ENCODE results near the gene MLLT1. TPM values are rescaled to one million over a fixed set of nuclear protein-coding genes. Genes with fewer than 3 reads are reported as not detected.

MLLT1 gene
- total and polyA plus RNA-seq, 10 of the 15 experiments (the other 5 are each of a cell fraction or from before 2014, with no cell fraction given) = 0.16 to 61.1 (median 8.5) TPM

DNA sequence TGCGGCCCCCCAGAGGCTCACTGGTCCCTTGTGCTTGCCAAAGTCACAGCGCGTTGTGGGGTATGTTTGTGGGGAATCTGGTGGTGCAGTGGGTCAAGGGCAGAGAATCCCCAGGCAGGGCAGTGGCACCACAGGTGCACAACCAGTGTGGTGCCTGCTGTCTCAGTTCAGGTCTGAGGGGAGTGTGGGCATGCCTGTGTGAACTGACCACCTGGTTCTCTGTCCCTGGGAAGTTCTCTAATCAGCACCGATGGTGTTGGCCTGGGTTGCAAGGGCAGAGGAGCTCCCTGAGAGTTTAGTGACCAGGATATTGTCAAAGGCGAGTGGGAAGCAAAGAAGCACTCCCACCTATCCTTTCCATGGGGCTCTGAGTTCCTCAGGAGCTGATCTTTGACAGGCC lies 106.6 kb downstream of the MLLT1 start:
- Histone ChIP-seq H3K4me2 (ENCODE audit: control insufficient read depth, insufficient read depth) (no peak overlapping the region), H3K9me3 (replicated peaks; ENCODE audit: control insufficient read depth, insufficient read depth, low read length) (no peaks in the 10 kb centered on the region), H3K79me2 (ENCODE audit: control insufficient read depth, insufficient read depth, low read length) (no peaks in the 10 kb centered on the region), H3K4me1 (ENCODE audit: control insufficient read depth, insufficient read depth, low read length) (no peaks in the 10 kb centered on the region), H3K27me3 (replicated peaks in 1 of 2; ENCODE audit: control insufficient read depth in 2 of 2, insufficient read depth in 2 of 2, low read length in 1 of 2) (peaks cover 0 to 2% of the 10 kb centered on the region in 2 experiments; a peak in 1 of 4 replicates), H2AFZ (ENCODE audit: control insufficient read depth, low read depth, low read length) (no peak overlapping the region), H3K36me3 (ENCODE audit: control insufficient read depth in 2 of 2, insufficient read depth in 2 of 2, low read length in 1 of 2) (no peaks in the 10 kb centered on the region), H3K9ac (ENCODE audit: control insufficient read depth, insufficient read depth, low read length) (no peak overlapping the region), H4K20me1 (ENCODE audit: control insufficient read depth, insufficient read depth) (no peaks in the 10 kb centered on the region), H3K4me3 (no peak overlapping the region), H3K27ac (ENCODE audit: control insufficient read depth, insufficient read depth) (no peak overlapping the region)
- WGBS (ENCODE audit: insufficient coverage, insufficient replicate concordance, low lambda C conversion rate, missing lambda C conversion rate) = 40% methylated on average over 5 of the region's 5 CpGs
- ChIA-PET RAD21 (ENCODE audit: unreplicated experiment) (no interaction called here), SMC1A (ENCODE audit: uncharacterized antibody, unreplicated experiment) (no interaction called here), POLR2A (no interaction called here), CTCF (no interaction called here)
- in situ Hi-C loops (cut with MboI) = no loop called here
- FAIRE-seq (no peak), DNase-seq (ENCODE audit: low read depth, low spot score) (no peak), ATAC-seq (no peak)
- no TSS peak for BruUV-seq (replicated peaks)
- TF ChIP-seq HDAC6 (IDR thresholded peaks at IDR 0.05; ENCODE audit: unreplicated experiment) (no peak), ZNF274 (IDR thresholded peaks at IDR 0.05; ENCODE audit: insufficient read depth, insufficient read length) (no peak), BCL11A (IDR thresholded peaks at IDR 0.05; ENCODE audit: low read depth, low read length) (no peak), EP300 (IDR thresholded peaks at IDR 0.05; ENCODE audit: borderline replicate concordance in 1 of 2, control insufficient read depth in 1 of 2, low read depth in 2 of 2, low read length in 2 of 2) (no peak)
- intact Hi-C loops (cut with micrococcal nuclease; ENCODE audit: unreplicated experiment) = no loop called here

DNA sequence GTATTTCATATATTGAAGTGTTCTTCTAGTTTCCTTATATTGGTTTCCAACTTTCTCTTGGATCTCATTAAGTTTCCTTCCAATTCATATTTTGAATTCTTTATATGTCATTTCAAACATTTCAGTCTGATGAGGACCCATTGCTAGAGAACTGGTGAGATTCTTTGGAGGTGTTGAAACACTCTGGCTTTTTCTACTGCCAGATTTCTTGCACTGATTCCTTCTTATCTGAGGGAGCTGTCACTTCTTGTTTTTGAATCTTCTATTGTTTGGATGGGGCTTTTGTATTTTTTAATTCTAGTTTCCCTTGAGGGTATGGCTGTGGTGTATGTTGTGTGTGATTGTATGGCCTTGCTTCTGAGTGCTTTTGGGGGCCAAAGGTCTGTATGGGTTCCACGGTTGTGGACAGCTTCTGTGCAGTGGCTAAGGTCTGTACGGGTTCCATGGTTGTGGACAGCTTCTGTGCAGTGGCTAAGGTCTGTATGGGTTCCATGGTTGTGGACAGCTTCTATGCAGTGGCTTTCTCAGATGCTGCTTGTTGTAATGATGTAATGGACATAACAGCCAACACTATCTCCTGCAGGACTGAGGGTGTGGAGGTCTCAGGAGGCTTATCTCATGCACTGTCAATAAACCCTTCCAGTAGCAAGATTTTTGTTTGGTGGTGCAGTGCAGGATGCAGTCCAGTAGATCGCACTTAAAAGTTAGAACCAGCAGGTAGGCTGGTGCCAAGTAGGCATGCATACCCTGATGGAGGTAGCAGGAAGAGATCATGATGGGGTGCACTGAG lies 107.5 kb downstream of the MLLT1 start:
- Histone ChIP-seq H3K36me3 (ENCODE audit: control insufficient read depth in 2 of 2, insufficient read depth in 2 of 2, low read length in 1 of 2) (no peaks in the 10 kb centered on the region), H4K20me1 (ENCODE audit: control insufficient read depth, insufficient read depth) (no peaks in the 10 kb centered on the region), H3K79me2 (ENCODE audit: control insufficient read depth, insufficient read depth, low read length) (no peaks in the 10 kb centered on the region), H3K9ac (ENCODE audit: control insufficient read depth, insufficient read depth, low read length) (no peak overlapping the region), H3K4me1 (ENCODE audit: control insufficient read depth, insufficient read depth, low read length) (no peaks in the 10 kb centered on the region), H3K27me3 (replicated peaks in 1 of 2; ENCODE audit: control insufficient read depth in 2 of 2, insufficient read depth in 2 of 2, low read length in 1 of 2) (peaks cover 0 to 2% of the 10 kb centered on the region in 2 experiments; a peak in 1 of 4 replicates), H3K9me3 (replicated peaks; ENCODE audit: control insufficient read depth, insufficient read depth, low read length) (no peaks in the 10 kb centered on the region), H3K27ac (ENCODE audit: control insufficient read depth, insufficient read depth) (no peak overlapping the region), H3K4me2 (ENCODE audit: control insufficient read depth, insufficient read depth) (no peak overlapping the region), H2AFZ (ENCODE audit: control insufficient read depth, low read depth, low read length) (no peak overlapping the region), H3K4me3 (no peak overlapping the region)
- DNase-seq (ENCODE audit: low read depth, low spot score) (no peak), FAIRE-seq (no peak), ATAC-seq (no peak)
- RAD21 ChIA-PET (ENCODE audit: unreplicated experiment) = no interaction called here
- POLR2A ChIA-PET = no interaction called here
- intact Hi-C loops (cut with micrococcal nuclease; ENCODE audit: unreplicated experiment) = no loop called here
- CTCF ChIA-PET = no interaction called here
- 38% methylated on average over 3 of the region's 3 CpGs for WGBS (ENCODE audit: insufficient coverage, insufficient replicate concordance, low lambda C conversion rate, missing lambda C conversion rate)
- SMC1A ChIA-PET (ENCODE audit: uncharacterized antibody, unreplicated experiment) = no interaction called here
- BruUV-seq (replicated peaks) = no TSS peak
- in situ Hi-C loops (cut with MboI) = no loop called here
- TF ChIP-seq USF1 (IDR thresholded peaks at IDR 0.05; ENCODE audit: borderline replicate concordance, extremely low read length, insufficient read depth, low read depth, low read length) = no peak
- TF ChIP-seq TCF7 (IDR thresholded peaks at IDR 0.05; ENCODE audit: borderline replicate concordance) = no peak
- TF ChIP-seq, protein P1, sequence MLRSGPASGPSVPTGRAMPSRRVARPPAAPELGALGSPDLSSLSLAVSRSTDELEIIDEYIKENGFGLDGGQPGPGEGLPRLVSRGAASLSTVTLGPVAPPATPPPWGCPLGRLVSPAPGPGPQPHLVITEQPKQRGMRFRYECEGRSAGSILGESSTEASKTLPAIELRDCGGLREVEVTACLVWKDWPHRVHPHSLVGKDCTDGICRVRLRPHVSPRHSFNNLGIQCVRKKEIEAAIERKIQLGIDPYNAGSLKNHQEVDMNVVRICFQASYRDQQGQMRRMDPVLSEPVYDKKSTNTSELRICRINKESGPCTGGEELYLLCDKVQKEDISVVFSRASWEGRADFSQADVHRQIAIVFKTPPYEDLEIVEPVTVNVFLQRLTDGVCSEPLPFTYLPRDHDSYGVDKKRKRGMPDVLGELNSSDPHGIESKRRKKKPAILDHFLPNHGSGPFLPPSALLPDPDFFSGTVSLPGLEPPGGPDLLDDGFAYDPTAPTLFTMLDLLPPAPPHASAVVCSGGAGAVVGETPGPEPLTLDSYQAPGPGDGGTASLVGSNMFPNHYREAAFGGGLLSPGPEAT (IDR thresholded peaks at IDR 0.05; ENCODE audit: low read depth) = no peak
- TF ChIP-seq SMAD5 (IDR thresholded peaks at IDR 0.05; ENCODE audit: low read depth) = no peak
- no peak for TF ChIP-seq FOXM1 (IDR thresholded peaks at IDR 0.05; ENCODE audit: low read depth, low read length)
- no peak for TF ChIP-seq ATF7 (IDR thresholded peaks at IDR 0.05; ENCODE audit: low read depth)
- TF ChIP-seq SIN3A (IDR thresholded peaks at IDR 0.05; ENCODE audit: low read depth, low read length) = no peak
- no peak for TF ChIP-seq HCFC1 (IDR thresholded peaks at IDR 0.05; ENCODE audit: low read length)
- no peak for TF ChIP-seq BRCA1 (IDR thresholded peaks at IDR 0.05; ENCODE audit: low read depth, low read length)
- no peak for TF ChIP-seq STAT3 (IDR thresholded peaks at IDR 0.05; ENCODE audit: low read depth, low read length)
- TF ChIP-seq YBX1 (IDR thresholded peaks at IDR 0.05) = no peak
- no peak for TF ChIP-seq PML (IDR thresholded peaks at IDR 0.05; ENCODE audit: low read length)
